Hepatocyte (in vitro differentiated cells): Measurements from ENCODE around the gene C3orf70. TPM values are rescaled to one million over a fixed set of nuclear protein-coding genes. Genes with fewer than 3 reads are reported as not detected.

Experiments used
- DNase-seq: peaks from one replicate; pipeline ENCODE4 v3.0.0-alpha.2; 2016; ENCODE audit warnings: low spot score
- H2AFZ ChIP-seq: fragments of 200-600 bp; sonication (generic); 2 replicates; pipeline ENCODE4 v1.6.0; 2016; ENCODE audit warnings: antibody characterized with exemption, mild to moderate bottlenecking
- H3K27ac ChIP-seq: fragments of 200-600 bp; sonication (generic); 2 replicates; pipeline ENCODE4 v1.5.1; 2016; ENCODE audit warnings: mild to moderate bottlenecking
- H3K27me3 ChIP-seq: fragments of 200-600 bp; sonication (generic); 2 replicates; pipeline ENCODE4 v1.6.1; 2016
- H3K36me3 ChIP-seq: fragments of 200-600 bp; sonication (generic); replicated peaks from 2 replicates; pipeline ENCODE4 v1.5.1; 2016; ENCODE audit warnings: low read depth; ENCODE audit not compliant: insufficient read depth
- H3K4me1 ChIP-seq: fragments of 200-600 bp; sonication (generic); 2 replicates; pipeline ENCODE4 v1.5.1; 2016; ENCODE audit warnings: mild to moderate bottlenecking, moderate library complexity; ENCODE audit not compliant: insufficient read depth
- H3K4me2 ChIP-seq: fragments of 200-600 bp; sonication (generic); 2 replicates; pipeline ENCODE4 v1.6.0; 2016
- H3K4me3 ChIP-seq: fragments of 200-600 bp; sonication (generic); 2 replicates; pipeline ENCODE4 v1.5.1; 2016; ENCODE audit warnings: mild to moderate bottlenecking
- H3K79me2 ChIP-seq: fragments of 200-600 bp; sonication (generic); 2 replicates; pipeline ENCODE4 v1.6.0; 2017; ENCODE audit warnings: mild to moderate bottlenecking
- H3K9me2 ChIP-seq: fragments of 200-600 bp; sonication (generic); replicated peaks from 2 replicates; pipeline ENCODE4 v1.6.0; 2017; ENCODE audit warnings: mild to moderate bottlenecking; ENCODE audit not compliant: insufficient read depth
- H3K9me3 ChIP-seq: fragments of 200-600 bp; sonication (generic); 2 replicates; pipeline ENCODE4 v1.5.1; 2016; ENCODE audit warnings: low read depth, mild to moderate bottlenecking
- H4K20me1 ChIP-seq: fragments of 200-600 bp; sonication (generic); 2 replicates; pipeline ENCODE4 v1.6.0; 2016; ENCODE audit warnings: mild to moderate bottlenecking; ENCODE audit not compliant: insufficient read depth, poor library complexity, severe bottlenecking
- EZH2 ChIP-seq: fragments of 200-600 bp; sonication (generic); IDR thresholded peaks from 2 replicates; pipeline ENCODE4 v1.6.1; 2016; ENCODE audit warnings: antibody characterized with exemption, mild to moderate bottlenecking, borderline replicate concordance
- EZH2phosphoT487 ChIP-seq: fragments of 200-600 bp; sonication (generic); IDR thresholded peaks from one replicate; pipeline ENCODE4 v1.6.1; 2018; ENCODE audit warnings: antibody characterized with exemption, mild to moderate bottlenecking, low read depth, moderate library complexity; ENCODE audit not compliant: unreplicated experiment, severe bottlenecking
- WGBS: methylation state at CpG from one replicate; pipeline ENCODE4 v1.1.6; 2016; ENCODE audit warnings: low lambda C conversion rate; ENCODE audit errors: missing lambda C conversion rate; 5-methylcytosine and 5-hydroxymethylcytosine counted together
- polyA plus RNA-seq: library from polyadenylated mRNA; unstranded; fragments of >200 nt; fragmentation: Nextera tagmentation; extraction: Ambion mirVana; gene quantifications from 2 replicates; pipeline ENCODE4 v1.2.1, GENCODE V29; 2016
- total RNA-seq: library from RNA; depleted of rRNA; stranded (reverse); fragments of >200 nt; gene quantifications from 2 replicates; pipeline ENCODE4 v1.2.3, GENCODE V29; 2014
- TF ChIP-seq, protein P1 (sequence below): fragments of 200-600 bp; sonication (generic); IDR thresholded peaks from 2 replicates; pipeline ENCODE4 v1.5.1; 2016; ENCODE audit warnings: antibody characterized with exemption, mild to moderate bottlenecking; ENCODE audit not compliant: poor library complexity

The C3orf70 gene
- total and polyA plus RNA-seq, 2 experiments from 2014 or later: 1.1 to 6.0 TPM

DNA sequence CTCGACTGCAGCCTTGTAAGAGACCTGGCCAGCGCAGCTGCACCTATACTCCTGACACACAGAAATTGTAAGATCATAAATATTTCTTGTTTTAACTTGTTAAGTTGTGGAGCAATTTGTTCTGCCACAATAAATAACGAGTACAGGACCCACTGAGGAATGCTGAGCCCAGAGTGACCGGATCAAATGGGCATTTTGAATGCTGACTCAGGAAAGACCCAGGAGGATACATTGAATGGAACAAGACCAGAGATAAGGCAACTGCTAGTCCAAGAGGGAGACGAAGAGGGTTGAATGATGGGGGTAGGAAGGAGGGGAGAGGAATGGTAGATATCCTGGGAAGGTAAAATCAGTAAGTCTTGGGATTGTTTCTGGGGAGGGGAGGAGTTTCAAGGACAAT lies 8.9 kb upstream of the C3orf70 start:
- no peak overlapping the region for H3K27ac ChIP-seq
- no peak overlapping the region for H2AFZ ChIP-seq
- DNase-seq: no peak
- no peaks in the 10 kb centered on the region for H3K4me1 ChIP-seq
- no peaks in the 10 kb centered on the region for H3K79me2 ChIP-seq
- WGBS: 85% methylated on average over 5 of the region's 5 CpGs
- no peaks in the 10 kb centered on the region for H4K20me1 ChIP-seq
- H3K36me3 ChIP-seq: no peaks in the 10 kb centered on the region
- no peaks in the 10 kb centered on the region for H3K9me2 ChIP-seq
- H3K27me3 ChIP-seq: peaks cover 7% of the 10 kb centered on the region
- no peak overlapping the region for H3K4me3 ChIP-seq
- H3K9me3 ChIP-seq: no peaks in the 10 kb centered on the region
- TF ChIP-seq EZH2: no peak
- no peak for TF ChIP-seq EZH2phosphoT487
- TF ChIP-seq, protein P1, sequence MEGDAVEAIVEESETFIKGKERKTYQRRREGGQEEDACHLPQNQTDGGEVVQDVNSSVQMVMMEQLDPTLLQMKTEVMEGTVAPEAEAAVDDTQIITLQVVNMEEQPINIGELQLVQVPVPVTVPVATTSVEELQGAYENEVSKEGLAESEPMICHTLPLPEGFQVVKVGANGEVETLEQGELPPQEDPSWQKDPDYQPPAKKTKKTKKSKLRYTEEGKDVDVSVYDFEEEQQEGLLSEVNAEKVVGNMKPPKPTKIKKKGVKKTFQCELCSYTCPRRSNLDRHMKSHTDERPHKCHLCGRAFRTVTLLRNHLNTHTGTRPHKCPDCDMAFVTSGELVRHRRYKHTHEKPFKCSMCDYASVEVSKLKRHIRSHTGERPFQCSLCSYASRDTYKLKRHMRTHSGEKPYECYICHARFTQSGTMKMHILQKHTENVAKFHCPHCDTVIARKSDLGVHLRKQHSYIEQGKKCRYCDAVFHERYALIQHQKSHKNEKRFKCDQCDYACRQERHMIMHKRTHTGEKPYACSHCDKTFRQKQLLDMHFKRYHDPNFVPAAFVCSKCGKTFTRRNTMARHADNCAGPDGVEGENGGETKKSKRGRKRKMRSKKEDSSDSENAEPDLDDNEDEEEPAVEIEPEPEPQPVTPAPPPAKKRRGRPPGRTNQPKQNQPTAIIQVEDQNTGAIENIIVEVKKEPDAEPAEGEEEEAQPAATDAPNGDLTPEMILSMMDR: no peak
- no peak overlapping the region for H3K4me2 ChIP-seq

GRCh38 chr3:185157347-185157746 lies 4.5 kb upstream of the C3orf70 start:
- Histone ChIP-seq H3K4me2 (no peak overlapping the region), H3K4me3 (no peak overlapping the region), H3K9me3 (no peaks in the 10 kb centered on the region), H3K4me1 (no peaks in the 10 kb centered on the region), H2AFZ (no peak overlapping the region), H3K27ac (no peak overlapping the region), H3K27me3 (peaks cover 10% of the 10 kb centered on the region), H3K9me2 (no peaks in the 10 kb centered on the region), H3K79me2 (no peaks in the 10 kb centered on the region), H3K36me3 (no peaks in the 10 kb centered on the region), H4K20me1 (no peaks in the 10 kb centered on the region)
- 92% methylated on average over 3 of the region's 3 CpGs for WGBS
- no peak for DNase-seq
- TF ChIP-seq EZH2 (no peak), EZH2phosphoT487 (no peak)
- TF ChIP-seq, protein P1: no peak

DNA sequence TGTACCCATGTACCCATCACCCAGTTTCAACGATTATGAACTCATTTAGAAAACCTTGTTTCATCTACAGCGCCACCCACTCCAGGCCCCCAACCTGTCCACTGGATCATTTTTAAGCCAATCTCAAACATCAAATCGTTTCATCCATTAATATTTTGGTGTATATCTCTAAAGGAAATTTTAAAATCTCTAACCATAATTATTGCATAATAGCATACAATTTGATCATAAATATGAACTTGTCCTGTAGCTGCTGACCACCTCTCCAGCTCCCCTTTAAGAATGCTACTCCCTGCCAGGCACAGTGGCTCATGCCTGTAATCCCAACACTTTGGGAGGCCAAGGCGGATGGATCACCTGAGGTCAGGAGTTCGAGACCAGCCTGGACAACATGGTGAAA lies 2.8 kb upstream of the C3orf70 start:
- TF ChIP-seq EZH2: no peak
- no peak for TF ChIP-seq EZH2phosphoT487
- TF ChIP-seq, protein P1: no peak
- H3K27ac ChIP-seq: no peak overlapping the region
- H3K9me3 ChIP-seq: no peaks in the 10 kb centered on the region
- no peaks in the 10 kb centered on the region for H3K4me1 ChIP-seq
- H3K9me2 ChIP-seq: no peaks in the 10 kb centered on the region
- H3K4me3 ChIP-seq: no peak overlapping the region
- H3K79me2 ChIP-seq: no peaks in the 10 kb centered on the region
- no peak overlapping the region for H3K4me2 ChIP-seq
- no peak for DNase-seq
- no peaks in the 10 kb centered on the region for H3K36me3 ChIP-seq
- WGBS: 92% methylated on average over 5 of the region's 5 CpGs
- H2AFZ ChIP-seq: no peak overlapping the region
- no peaks in the 10 kb centered on the region for H4K20me1 ChIP-seq
- H3K27me3 ChIP-seq: peaks cover 25% of the 10 kb centered on the region
